ENCODE measurements around the gene PRLH. TPM values are rescaled to one million over a fixed set of nuclear protein-coding genes. Genes with fewer than 3 reads are reported as not detected.

PRLH gene
- total and polyA plus RNA-seq, 2 of the 13 experiments (the other 11 are each of a cell fraction or from before 2014, with no cell fraction given) = not detected

DNA sequence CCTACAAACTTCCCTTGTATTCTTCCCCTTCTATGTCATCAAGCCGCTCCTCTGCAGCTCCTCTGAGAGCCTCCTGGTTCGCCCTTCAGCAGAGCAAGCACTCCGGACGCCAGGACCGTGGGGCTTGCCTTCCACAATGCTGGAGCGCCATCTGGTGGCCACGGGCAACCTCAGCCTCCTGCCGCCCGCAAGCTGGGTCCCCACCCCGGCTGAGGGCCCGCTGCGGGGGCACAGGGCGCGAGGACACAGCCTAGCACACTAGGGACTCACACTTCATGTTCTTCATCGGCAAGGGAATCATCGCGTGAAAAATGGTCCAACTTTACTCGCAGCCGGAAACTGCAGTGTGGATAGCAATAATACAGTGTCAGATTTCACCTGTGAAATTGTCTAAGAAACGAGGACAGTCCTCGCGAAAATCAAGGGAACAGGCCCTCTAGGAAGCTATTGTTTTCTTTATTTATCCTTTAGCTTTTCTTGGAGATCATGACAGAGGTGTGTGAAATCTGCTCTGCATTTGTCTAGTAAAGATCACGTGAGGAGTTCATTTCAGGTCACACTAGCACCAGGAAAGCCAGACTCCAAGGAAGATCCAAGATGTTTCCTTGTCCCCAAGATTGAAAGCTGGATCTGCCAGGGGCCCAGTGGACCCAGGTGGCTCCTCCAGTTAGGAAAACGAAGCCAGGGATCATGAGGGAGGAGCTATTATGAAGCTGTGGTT is 5.8 kb downstream of the PRLH start (continued):
- TF ChIP-seq HOXD1 (CRISPR knock-in tag; IDR thresholded peaks at IDR 0.05) = 0 out of 2 replicates have a peak, but pooled peaks have one; percentile 68
- TF ChIP-seq SSRP1 (CRISPR knock-in tag; IDR thresholded peaks at IDR 0.05) = peak; percentile 58; the same call in 1 of the 2 replicates
- TF ChIP-seq TBP (CRISPR knock-in tag; IDR thresholded peaks at IDR 0.05) = 0 out of 2 replicates have a peak, but pooled peaks have one; percentile 71
- TF ChIP-seq ZNF614 (CRISPR knock-in tag; IDR thresholded peaks at IDR 0.05; ENCODE audit: borderline replicate concordance) = peak; percentile 89
- TF ChIP-seq ZNF550 (CRISPR knock-in tag; IDR thresholded peaks at IDR 0.05; ENCODE audit: borderline replicate concordance) = no peak
- TF ChIP-seq, protein P1, sequence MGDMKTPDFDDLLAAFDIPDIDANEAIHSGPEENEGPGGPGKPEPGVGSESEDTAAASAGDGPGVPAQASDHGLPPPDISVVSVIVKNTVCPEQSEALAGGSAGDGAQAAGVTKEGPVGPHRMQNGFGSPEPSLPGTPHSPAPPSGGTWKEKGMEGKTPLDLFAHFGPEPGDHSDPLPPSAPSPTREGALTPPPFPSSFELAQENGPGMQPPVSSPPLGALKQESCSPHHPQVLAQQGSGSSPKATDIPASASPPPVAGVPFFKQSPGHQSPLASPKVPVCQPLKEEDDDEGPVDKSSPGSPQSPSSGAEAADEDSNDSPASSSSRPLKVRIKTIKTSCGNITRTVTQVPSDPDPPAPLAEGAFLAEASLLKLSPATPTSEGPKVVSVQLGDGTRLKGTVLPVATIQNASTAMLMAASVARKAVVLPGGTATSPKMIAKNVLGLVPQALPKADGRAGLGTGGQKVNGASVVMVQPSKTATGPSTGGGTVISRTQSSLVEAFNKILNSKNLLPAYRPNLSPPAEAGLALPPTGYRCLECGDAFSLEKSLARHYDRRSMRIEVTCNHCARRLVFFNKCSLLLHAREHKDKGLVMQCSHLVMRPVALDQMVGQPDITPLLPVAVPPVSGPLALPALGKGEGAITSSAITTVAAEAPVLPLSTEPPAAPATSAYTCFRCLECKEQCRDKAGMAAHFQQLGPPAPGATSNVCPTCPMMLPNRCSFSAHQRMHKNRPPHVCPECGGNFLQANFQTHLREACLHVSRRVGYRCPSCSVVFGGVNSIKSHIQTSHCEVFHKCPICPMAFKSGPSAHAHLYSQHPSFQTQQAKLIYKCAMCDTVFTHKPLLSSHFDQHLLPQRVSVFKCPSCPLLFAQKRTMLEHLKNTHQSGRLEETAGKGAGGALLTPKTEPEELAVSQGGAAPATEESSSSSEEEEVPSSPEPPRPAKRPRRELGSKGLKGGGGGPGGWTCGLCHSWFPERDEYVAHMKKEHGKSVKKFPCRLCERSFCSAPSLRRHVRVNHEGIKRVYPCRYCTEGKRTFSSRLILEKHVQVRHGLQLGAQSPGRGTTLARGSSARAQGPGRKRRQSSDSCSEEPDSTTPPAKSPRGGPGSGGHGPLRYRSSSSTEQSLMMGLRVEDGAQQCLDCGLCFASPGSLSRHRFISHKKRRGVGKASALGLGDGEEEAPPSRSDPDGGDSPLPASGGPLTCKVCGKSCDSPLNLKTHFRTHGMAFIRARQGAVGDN (CRISPR knock-in tag; IDR thresholded peaks at IDR 0.05) = peak; percentile 79
- peak; percentile 76 for TF ChIP-seq HOXA5 (CRISPR knock-in tag; IDR thresholded peaks at IDR 0.05)
- peak; percentile 47; the same call in 1 of the 2 replicates for TF ChIP-seq HNF4A (CRISPR knock-in tag; IDR thresholded peaks at IDR 0.05)
- TF ChIP-seq MYC (CRISPR knock-in tag; IDR thresholded peaks at IDR 0.05; ENCODE audit: borderline replicate concordance) = peak; percentile 68; the same call in 1 of the 2 replicates
- TF ChIP-seq ZC3H4 (CRISPR knock-in tag; IDR thresholded peaks at IDR 0.05; ENCODE audit: borderline replicate concordance) = 0 out of 2 replicates have a peak, but pooled peaks have one; percentile 49
- no peak for TF ChIP-seq BRD4 (CRISPR knock-in tag; IDR thresholded peaks at IDR 0.05)
- peak; percentile 55; the same call in 1 of the 2 replicates for TF ChIP-seq THAP11 (CRISPR knock-in tag; IDR thresholded peaks at IDR 0.05)
